Retinal pigment epithelial cell (primary cell): ENCODE measurements around the gene CLTC.

Experiments
- DNase-seq: peaks from one replicate; pipeline ENCODE4 v3.0.0-alpha.2; 2010; ENCODE audit warnings: low read depth
- H3K4me3 ChIP-seq: 2 replicates; pipeline ENCODE4 v1.5.1; 2011; ENCODE audit warnings: mild to moderate bottlenecking, low read length, control low read depth, moderate library complexity
- CTCF ChIP-seq: conservative IDR thresholded peaks from 2 replicates; pipeline ENCODE4 v1.5.1; 2011; ENCODE audit warnings: low read depth, low read length, control low read depth, inconsistent platforms

The CLTC gene

GRCh38 chr17:59623151-59623550 lies 3.5 kb downstream of the CLTC start:
- DNase-seq, result no peak
- peak overlapping the region; percentile 95 for H3K4me3 ChIP-seq

GRCh38 chr17:59626756-59627155 lies 7.1 kb downstream of the CLTC start:
- H3K4me3 ChIP-seq, result no peak overlapping the region
- DNase-seq, result no peak
- TF ChIP-seq CTCF, result no peak

More at GRCh38 chr17:59623151-59623550, 3.5 kb downstream of the CLTC start:
- no peak for TF ChIP-seq CTCF

GRCh38 chr17:59627274-59627673 lies 7.6 kb downstream of the CLTC start:
- H3K4me3 ChIP-seq, result no peak overlapping the region
- no peak for DNase-seq
- no peak for TF ChIP-seq CTCF

- TF ChIP-seq CTCF, result no peak
- H3K4me3 ChIP-seq, result no peak overlapping the region
- no peak for DNase-seq
These were observed 8.1 kb downstream of the CLTC start for GRCh38 chr17:59627770-59628171.

GRCh38 chr17:59629174-59629573 lies 9.5 kb downstream of the CLTC start:
- DNase-seq, result no peak
- H3K4me3 ChIP-seq, result no peak overlapping the region
- TF ChIP-seq CTCF, result no peak

- no peak for DNase-seq
- H3K4me3 ChIP-seq, result no peak overlapping the region
- no peak for TF ChIP-seq CTCF
These were observed 11.6 kb downstream of the CLTC start for GRCh38 chr17:59631276-59631675.

GRCh38 chr17:59632398-59632797 lies 12.7 kb downstream of the CLTC start:
- DNase-seq, result no peak
- TF ChIP-seq CTCF, result no peak
- H3K4me3 ChIP-seq, result no peak overlapping the region
